Measurements from ENCODE around the gene STK38. TPM values are rescaled to one million over a fixed set of nuclear protein-coding genes. Genes with fewer than 3 reads are reported as not detected.
A peak's percentile ranks its signal among the peaks of the same experiment; 100 is the strongest.

The STK38 gene
- total RNA-seq, 1 donor from 2014 or later, result 22.3 TPM

GRCh38 chr6:36516988-36517387 lies 30.3 kb downstream of the STK38 start:
- Histone ChIP-seq H3K36me3 (ENCODE audit: control insufficient read depth, insufficient read depth, low read length) (peaks cover 1% of the 10 kb centered on the region), H3K4me3 (ENCODE audit: low read depth, low read length) (no peak overlapping the region), H3K27me3 (ENCODE audit: control insufficient read depth, insufficient read depth, low read length) (no peaks in the 10 kb centered on the region)
- DNase-seq (ENCODE audit: low read depth), result no peak
- no peak for TF ChIP-seq CTCF (IDR thresholded peaks at IDR 0.05; ENCODE audit: insufficient read depth, low read length, poor library complexity, severe bottlenecking)

GRCh38 chr6:36516559-36516958 lies 30.7 kb downstream of the STK38 start:
- no peak overlapping the region for H3K4me3 ChIP-seq (ENCODE audit: low read depth, low read length)
- H3K36me3 ChIP-seq (ENCODE audit: control insufficient read depth, insufficient read depth, low read length), result peaks cover 1% of the 10 kb centered on the region
- TF ChIP-seq CTCF (IDR thresholded peaks at IDR 0.05; ENCODE audit: insufficient read depth, low read length, poor library complexity, severe bottlenecking), result no peak
- H3K27me3 ChIP-seq (ENCODE audit: control insufficient read depth, insufficient read depth, low read length), result no peaks in the 10 kb centered on the region
- DNase-seq (ENCODE audit: low read depth), result no peak

- peaks cover 1% of the 10 kb centered on the region for H3K36me3 ChIP-seq (ENCODE audit: control insufficient read depth, insufficient read depth, low read length)
- TF ChIP-seq CTCF (IDR thresholded peaks at IDR 0.05; ENCODE audit: insufficient read depth, low read length, poor library complexity, severe bottlenecking), result no peak
- no peak for DNase-seq (ENCODE audit: low read depth)
- H3K4me3 ChIP-seq (ENCODE audit: low read depth, low read length), result no peak overlapping the region
- H3K27me3 ChIP-seq (ENCODE audit: control insufficient read depth, insufficient read depth, low read length), result no peaks in the 10 kb centered on the region
These were observed 31.4 kb downstream of the STK38 start for GRCh38 chr6:36515844-36516243.

GRCh38 chr6:36514554-36515456 lies 32.5 kb downstream of the STK38 start:
- peak; percentile 21 for DNase-seq (ENCODE audit: low read depth)
- Histone ChIP-seq H3K27me3 (ENCODE audit: control insufficient read depth, insufficient read depth, low read length) (no peaks in the 10 kb centered on the region), H3K4me3 (ENCODE audit: low read depth, low read length) (no peak overlapping the region), H3K36me3 (ENCODE audit: control insufficient read depth, insufficient read depth, low read length) (peaks cover 6% of the 10 kb centered on the region)
- no peak for TF ChIP-seq CTCF (IDR thresholded peaks at IDR 0.05; ENCODE audit: insufficient read depth, low read length, poor library complexity, severe bottlenecking)

- TF ChIP-seq CTCF (IDR thresholded peaks at IDR 0.05; ENCODE audit: insufficient read depth, low read length, poor library complexity, severe bottlenecking), result no peak
- Histone ChIP-seq H3K4me3 (ENCODE audit: low read depth, low read length) (no peak overlapping the region), H3K36me3 (ENCODE audit: control insufficient read depth, insufficient read depth, low read length) (peaks cover 6% of the 10 kb centered on the region), H3K27me3 (ENCODE audit: control insufficient read depth, insufficient read depth, low read length) (no peaks in the 10 kb centered on the region)
- no peak for DNase-seq (ENCODE audit: low read depth)
These were observed 36.9 kb downstream of the STK38 start for GRCh38 chr6:36510365-36510764.

All from kidney epithelial cell (primary cell).